Neural progenitor cell (in vitro differentiated cells): Measurements from ENCODE around the gene IGSF6. TPM values are rescaled to one million over a fixed set of nuclear protein-coding genes. Genes with fewer than 3 reads are reported as not detected.

Experiments
- DNase-seq: peaks from one replicate; pipeline ENCODE4 v3.0.0-alpha.2; 2016; ENCODE audit warnings: low spot score
- H2AFZ ChIP-seq: fragments of 200-600 bp; sonication (generic); replicated peaks from 2 replicates; pipeline ENCODE4 v1.6.1; 2016; ENCODE audit warnings: antibody characterized with exemption
- H3F3A ChIP-seq: fragments of 200-600 bp; sonication (generic); 2 replicates; pipeline ENCODE4 v1.6.1; 2016; ENCODE audit warnings: antibody characterized with exemption, low read depth
- H3K27ac ChIP-seq: fragments of 200-600 bp; sonication (generic); 2 replicates; pipeline ENCODE4 v1.5.1; 2016; ENCODE audit warnings: mild to moderate bottlenecking
- H3K27me3 ChIP-seq: fragments of 200-600 bp; sonication (generic); 2 replicates; pipeline ENCODE4 v1.6.1; 2016; ENCODE audit warnings: mild to moderate bottlenecking, moderate library complexity
- H3K36me3 ChIP-seq: fragments of 200-600 bp; sonication (generic); 2 replicates; pipeline ENCODE4 v1.5.1; 2016
- H3K4me1 ChIP-seq: fragments of 200-600 bp; sonication (generic); 2 replicates; pipeline ENCODE4 v1.6.1; 2016; ENCODE audit warnings: mixed run types
- H3K4me2 ChIP-seq: fragments of 200-600 bp; sonication (generic); 2 replicates; pipeline ENCODE4 v1.6.1; 2016
- H3K4me3 ChIP-seq: fragments of 200-600 bp; sonication (generic); 2 replicates; pipeline ENCODE4 v1.5.1; 2016
- H3K79me2 ChIP-seq: fragments of 200-600 bp; sonication (generic); 2 replicates; pipeline ENCODE4 v1.6.1; 2016; ENCODE audit warnings: low read depth
- H3K9ac ChIP-seq: fragments of 200-600 bp; sonication (generic); 2 replicates; pipeline ENCODE4 v1.6.1; 2016
- H3K9me3 ChIP-seq: fragments of 200-600 bp; sonication (generic); 2 replicates; pipeline ENCODE4 v1.5.1; 2016; ENCODE audit warnings: low read depth
- H4K20me1 ChIP-seq: fragments of 200-600 bp; sonication (generic); 2 replicates; pipeline ENCODE4 v1.6.1; 2016; ENCODE audit warnings: low read depth
- H3K27ac Mint-ChIP-seq: 3 replicates; pipeline ENCODE4 v1.8.0; 2021; ENCODE audit warnings: mixed read lengths
- H3K27me3 Mint-ChIP-seq: 2 replicates; pipeline ENCODE4 v1.8.0; 2022; ENCODE audit warnings: low read depth, mild to moderate bottlenecking, inconsistent platforms, moderate library complexity, mixed read lengths; ENCODE audit not compliant: insufficient read depth
- H3K36me3 Mint-ChIP-seq: 3 replicates; pipeline ENCODE4 v1.8.0; 2021; ENCODE audit warnings: mixed read lengths
- H3K4me1 Mint-ChIP-seq: 3 replicates; pipeline ENCODE4 v1.8.0; 2021; ENCODE audit warnings: mixed read lengths
- H3K4me3 Mint-ChIP-seq: 3 replicates; pipeline ENCODE4 v1.8.0; 2021; ENCODE audit warnings: mild to moderate bottlenecking, moderate library complexity, mixed read lengths
- H3K9me3 Mint-ChIP-seq: 3 replicates; pipeline ENCODE4 v1.8.0; 2020; ENCODE audit warnings: mixed read lengths
- CTCF ChIP-seq: fragments of 200-600 bp; sonication (generic); IDR thresholded peaks from 2 replicates; pipeline ENCODE4 v1.5.1; 2017; ENCODE audit warnings: antibody characterized with exemption, mild to moderate bottlenecking
- EZH2 ChIP-seq: fragments of 200-600 bp; sonication (generic); IDR thresholded peaks from 2 replicates; pipeline ENCODE4 v1.6.1; 2017; ENCODE audit warnings: antibody characterized with exemption, mild to moderate bottlenecking, moderate library complexity
- EZH2phosphoT487 ChIP-seq: fragments of 200-600 bp; sonication (generic); IDR thresholded peaks from 2 replicates; pipeline ENCODE4 v1.6.1; 2017; ENCODE audit warnings: antibody characterized with exemption
- total RNA-seq: library from RNA; depleted of rRNA; stranded (reverse); fragments of >200 nt; gene quantifications from 2 replicates; pipeline ENCODE4 v1.2.3, GENCODE V29; 2015; ENCODE audit warnings: low replicate concordance

The IGSF6 gene
- total RNA-seq, 1 donor from 2014 or later: not detected

GRCh38 chr16:21597561-21598030 is 54.8 kb downstream of the IGSF6 start:
- H3K79me2 ChIP-seq: peaks cover 27% of the 10 kb centered on the region
- H3K27me3 Mint-ChIP-seq: no peaks in the 10 kb centered on the region
- H3K4me3 ChIP-seq: no peak overlapping the region
- no peaks in the 10 kb centered on the region for H3K36me3 Mint-ChIP-seq
- peaks cover 10% of the 10 kb centered on the region for H3F3A ChIP-seq
- H4K20me1 ChIP-seq: peaks cover 25% of the 10 kb centered on the region
- H3K9ac ChIP-seq: no peak overlapping the region
- no peak overlapping the region for H3K27ac ChIP-seq
- TF ChIP-seq CTCF (no peak), EZH2 (no peak), EZH2phosphoT487 (no peak)
- no peaks in the 10 kb centered on the region for H3K9me3 ChIP-seq
- no peaks in the 10 kb centered on the region for H3K36me3 ChIP-seq
- H3K4me1 Mint-ChIP-seq: peaks cover 36% of the 10 kb centered on the region
- peak overlapping the region; percentile 79 for H3K4me3 Mint-ChIP-seq
- peak overlapping the region; percentile 47 for H2AFZ ChIP-seq
- DNase-seq: no peak
- no peaks in the 10 kb centered on the region for H3K9me3 Mint-ChIP-seq
- peaks cover 9% of the 10 kb centered on the region for H3K4me1 ChIP-seq
- H3K4me2 ChIP-seq: no peak overlapping the region
- H3K27ac Mint-ChIP-seq: no peak overlapping the region
- H3K27me3 ChIP-seq: no peaks in the 10 kb centered on the region

GRCh38 chr16:21593530-21594289 is 58.7 kb downstream of the IGSF6 start:
- Histone ChIP-seq H3K27me3 (no peaks in the 10 kb centered on the region), H3K4me2 (no peak overlapping the region), H3K36me3 (no peaks in the 10 kb centered on the region), H4K20me1 (no peaks in the 10 kb centered on the region), H3F3A (no peaks in the 10 kb centered on the region), H3K9ac (no peak overlapping the region), H2AFZ (no peak overlapping the region), H3K4me3 (no peak overlapping the region), H3K79me2 (no peaks in the 10 kb centered on the region), H3K9me3 (no peaks in the 10 kb centered on the region), H3K27ac (no peak overlapping the region), H3K4me1 (no peaks in the 10 kb centered on the region)
- peaks cover 13% of the 10 kb centered on the region for H3K4me1 Mint-ChIP-seq
- H3K9me3 Mint-ChIP-seq: no peaks in the 10 kb centered on the region
- DNase-seq: no peak
- H3K27ac Mint-ChIP-seq: no peak overlapping the region
- no peaks in the 10 kb centered on the region for H3K27me3 Mint-ChIP-seq
- H3K36me3 Mint-ChIP-seq: no peaks in the 10 kb centered on the region
- no peak overlapping the region for H3K4me3 Mint-ChIP-seq
- no peak for TF ChIP-seq EZH2
- TF ChIP-seq EZH2phosphoT487: no peak
- no peak for TF ChIP-seq CTCF

GRCh38 chr16:21592191-21592590 is 60.2 kb downstream of the IGSF6 start:
- H3K27me3 ChIP-seq: no peaks in the 10 kb centered on the region
- Mint-ChIP-seq H3K4me1 (peaks cover 5% of the 10 kb centered on the region), H3K36me3 (no peaks in the 10 kb centered on the region), H3K27me3 (peaks cover 5% of the 10 kb centered on the region), H3K27ac (no peak overlapping the region), H3K4me3 (no peak overlapping the region), H3K9me3 (no peaks in the 10 kb centered on the region)
- no peaks in the 10 kb centered on the region for H3K9me3 ChIP-seq
- no peak overlapping the region for H3K4me3 ChIP-seq
- no peak overlapping the region for H3K4me2 ChIP-seq
- TF ChIP-seq EZH2 (no peak), CTCF (no peak), EZH2phosphoT487 (no peak)
- H3F3A ChIP-seq: no peaks in the 10 kb centered on the region
- H3K4me1 ChIP-seq: no peaks in the 10 kb centered on the region
- DNase-seq: no peak
- H4K20me1 ChIP-seq: no peaks in the 10 kb centered on the region
- H2AFZ ChIP-seq: no peak overlapping the region
- H3K9ac ChIP-seq: no peak overlapping the region
- no peak overlapping the region for H3K27ac ChIP-seq
- H3K36me3 ChIP-seq: no peaks in the 10 kb centered on the region
- no peaks in the 10 kb centered on the region for H3K79me2 ChIP-seq
